Esophagus squamous epithelium (tissue), 4 donors: Measurements from ENCODE around the gene MMP25.

Experiments
- POLR2A ChIP-seq, 4 donors: fragments of 450-650 bp; IDR thresholded peaks; one replicate each; pipeline ENCODE4 v1.6.1; 2017; ENCODE audit warnings: antibody characterized with exemption in 4 of 4, mild to moderate bottlenecking in 4 of 4, moderate library complexity in 3 of 4
- TF ChIP-seq, protein P1 (sequence below), 6 experiments: fragments of 450-650 bp in 4 of 6; fragments of 200-600 bp in 2 of 6; sonication (generic) in 2 of 6; IDR thresholded peaks; one replicate each; pipeline ENCODE4 v1.5.1; 2016 to 2019; ENCODE audit warnings: antibody characterized with exemption in 6 of 6, mild to moderate bottlenecking in 4 of 6, moderate library complexity in 4 of 6

DNA sequence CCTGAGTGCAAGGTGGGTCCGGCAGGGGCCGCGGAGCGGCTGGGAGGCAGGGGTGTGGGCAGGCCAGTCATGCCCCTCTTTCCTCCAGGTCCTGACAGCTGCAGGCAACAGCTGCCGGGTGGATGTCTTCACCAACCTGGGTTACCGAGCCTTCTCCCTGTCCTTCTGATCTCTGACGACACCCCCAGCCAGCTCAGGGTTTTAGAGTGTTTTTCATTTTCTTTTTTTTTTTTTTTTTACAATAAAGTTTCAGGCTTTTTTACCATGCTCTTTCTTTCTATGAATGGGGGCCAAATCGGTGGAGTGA, 18.9 kb upstream of the MMP25 start:
- TF ChIP-seq, protein P1, sequence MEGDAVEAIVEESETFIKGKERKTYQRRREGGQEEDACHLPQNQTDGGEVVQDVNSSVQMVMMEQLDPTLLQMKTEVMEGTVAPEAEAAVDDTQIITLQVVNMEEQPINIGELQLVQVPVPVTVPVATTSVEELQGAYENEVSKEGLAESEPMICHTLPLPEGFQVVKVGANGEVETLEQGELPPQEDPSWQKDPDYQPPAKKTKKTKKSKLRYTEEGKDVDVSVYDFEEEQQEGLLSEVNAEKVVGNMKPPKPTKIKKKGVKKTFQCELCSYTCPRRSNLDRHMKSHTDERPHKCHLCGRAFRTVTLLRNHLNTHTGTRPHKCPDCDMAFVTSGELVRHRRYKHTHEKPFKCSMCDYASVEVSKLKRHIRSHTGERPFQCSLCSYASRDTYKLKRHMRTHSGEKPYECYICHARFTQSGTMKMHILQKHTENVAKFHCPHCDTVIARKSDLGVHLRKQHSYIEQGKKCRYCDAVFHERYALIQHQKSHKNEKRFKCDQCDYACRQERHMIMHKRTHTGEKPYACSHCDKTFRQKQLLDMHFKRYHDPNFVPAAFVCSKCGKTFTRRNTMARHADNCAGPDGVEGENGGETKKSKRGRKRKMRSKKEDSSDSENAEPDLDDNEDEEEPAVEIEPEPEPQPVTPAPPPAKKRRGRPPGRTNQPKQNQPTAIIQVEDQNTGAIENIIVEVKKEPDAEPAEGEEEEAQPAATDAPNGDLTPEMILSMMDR (IDR thresholded peaks at IDR 0.05) = no peak
- no peak for TF ChIP-seq POLR2A (IDR thresholded peaks at IDR 0.05)
